Trophoblast cell (in vitro differentiated cells and primary cell): ENCODE measurements around the gene NMNAT2.

Source experiments
- DNase-seq, 2 donors: peaks; one replicate each; pipeline ENCODE4 v3.0.0-alpha.2; 2016
- H2AFZ ChIP-seq: 2 replicates; pipeline ENCODE4 v1.6.1; 2013; ENCODE audit warnings: low read length, moderate library complexity, mild to moderate bottlenecking; ENCODE audit not compliant: insufficient read depth, poor library complexity
- H2AK5ac ChIP-seq: 2 replicates; pipeline ENCODE4 v1.6.1; 2013; ENCODE audit warnings: mild to moderate bottlenecking, low read length
- H2BK120ac ChIP-seq: 2 replicates; pipeline ENCODE4 v1.6.1; 2013; ENCODE audit warnings: low read length, mild to moderate bottlenecking, moderate library complexity; ENCODE audit not compliant: insufficient read depth, poor library complexity
- H2BK12ac ChIP-seq: 2 replicates; pipeline ENCODE4 v1.6.1; 2013; ENCODE audit warnings: mild to moderate bottlenecking, low read length, moderate library complexity
- H2BK5ac ChIP-seq: 2 replicates; pipeline ENCODE4 v1.6.1; 2013; ENCODE audit warnings: low read length, low read depth, moderate library complexity, mild to moderate bottlenecking; ENCODE audit not compliant: poor library complexity
- H3K14ac ChIP-seq: 2 replicates; pipeline ENCODE4 v1.6.1; 2013; ENCODE audit warnings: mild to moderate bottlenecking, low read length
- H3K18ac ChIP-seq: 2 replicates; pipeline ENCODE4 v1.6.1; 2013; ENCODE audit warnings: mild to moderate bottlenecking, low read length
- H3K23ac ChIP-seq: 2 replicates; pipeline ENCODE4 v1.6.1; 2013; ENCODE audit warnings: low read length
- H3K27ac ChIP-seq: 2 replicates; pipeline ENCODE4 v1.5.1; 2013; ENCODE audit warnings: low read depth, mild to moderate bottlenecking, inconsistent platforms, low read length, moderate library complexity
- H3K27me3 ChIP-seq: 2 replicates; pipeline ENCODE4 v1.6.1; 2013; ENCODE audit warnings: inconsistent platforms, mild to moderate bottlenecking, low read length, moderate library complexity; ENCODE audit not compliant: insufficient read depth
- H3K36me3 ChIP-seq, 2 experiments: 1 replicate in 1 of 2; 2 replicates in 1 of 2; pipeline ENCODE4 v1.6.1; 2013; ENCODE audit warnings: low read length in 2 of 2, mild to moderate bottlenecking in 2 of 2, moderate library complexity in 1 of 2; ENCODE audit not compliant: insufficient read depth in 2 of 2, control insufficient read depth in 1 of 2
- H3K4ac ChIP-seq: 2 replicates; pipeline ENCODE4 v1.6.1; 2013; ENCODE audit warnings: low read depth, mild to moderate bottlenecking, low read length, moderate library complexity
- H3K4me1 ChIP-seq, 2 experiments: 1 replicate in 1 of 2; 2 replicates in 1 of 2; pipeline ENCODE4 v1.6.1; 2013; ENCODE audit warnings: low read length in 2 of 2, mild to moderate bottlenecking in 2 of 2, moderate library complexity in 1 of 2; ENCODE audit not compliant: insufficient read depth in 2 of 2, control insufficient read depth in 1 of 2
- H3K4me2 ChIP-seq: 2 replicates; pipeline ENCODE4 v1.6.1; 2013; ENCODE audit warnings: inconsistent platforms, mild to moderate bottlenecking, low read length, moderate library complexity
- H3K4me3 ChIP-seq: 2 replicates; pipeline ENCODE4 v1.5.1; 2013; ENCODE audit warnings: mild to moderate bottlenecking, low read depth, low read length, inconsistent platforms
- H3K79me1 ChIP-seq: one replicate; pipeline ENCODE4 v1.6.1; 2013; ENCODE audit warnings: low read length
- H3K79me2 ChIP-seq: 2 replicates; pipeline ENCODE4 v1.6.1; 2013; ENCODE audit warnings: low read length, mild to moderate bottlenecking; ENCODE audit not compliant: control insufficient read depth, insufficient read depth, poor library complexity
- H3K9ac ChIP-seq: 2 replicates; pipeline ENCODE4 v1.6.1; 2013; ENCODE audit warnings: mild to moderate bottlenecking, low read length
- H3K9me3 ChIP-seq: 2 replicates; pipeline ENCODE4 v1.6.1; 2013; ENCODE audit warnings: low read depth, mild to moderate bottlenecking, control low read depth, inconsistent platforms, low read length; ENCODE audit not compliant: insufficient read depth
- H4K12ac ChIP-seq: 2 replicates; pipeline ENCODE4 v1.6.1; 2013; ENCODE audit warnings: low read depth, mild to moderate bottlenecking, low read length, moderate library complexity
- H4K8ac ChIP-seq: 2 replicates; pipeline ENCODE4 v1.6.1; 2013; ENCODE audit warnings: low read depth, mild to moderate bottlenecking, low read length, moderate library complexity
- H4K91ac ChIP-seq: one replicate; pipeline ENCODE4 v1.6.1; 2013; ENCODE audit warnings: low read depth, mild to moderate bottlenecking, low read length, moderate library complexity
- WGBS: extraction: QIAGEN DNeasy Blood & Tissue Kit; methylation state at CpG from one replicate; pipeline ENCODE4 v1.1.7; 2013; ENCODE audit warnings: missing lambda C conversion rate; ENCODE audit not compliant: insufficient read length, insufficient coverage; ENCODE audit errors: extremely low coverage; 5-methylcytosine and 5-hydroxymethylcytosine counted together

Gene NMNAT2

GRCh38 chr1:183365676-183366075 lies 52.5 kb downstream of the NMNAT2 start:
- Histone ChIP-seq H3K4me2 (no peak overlapping the region), H3K9me3 (no peaks in the 10 kb centered on the region)

GRCh38 chr1:183365093-183365492 lies 53.1 kb downstream of the NMNAT2 start:
- no peak overlapping the region for H3K14ac ChIP-seq
- no CpG with 5 or more reads among the region's 4 CpGs for WGBS
- no peak overlapping the region for H2AFZ ChIP-seq
- H3K4me1 ChIP-seq = peaks cover 3 to 4% of the 10 kb centered on the region in 2 experiments
- no peak overlapping the region for H2BK12ac ChIP-seq
- H3K4ac ChIP-seq = no peak overlapping the region
- no peaks in the 10 kb centered on the region for H3K27me3 ChIP-seq
- no peak overlapping the region for H3K4me3 ChIP-seq
- no peak overlapping the region for H3K23ac ChIP-seq
- peaks cover under 1% of the 10 kb centered on the region for H3K79me1 ChIP-seq
- no peak overlapping the region for H3K18ac ChIP-seq
- no peak overlapping the region for H3K9ac ChIP-seq
- no peaks in the 10 kb centered on the region for H3K9me3 ChIP-seq
- no peak overlapping the region for H2BK120ac ChIP-seq
- H3K4me2 ChIP-seq = no peak overlapping the region
- H2AK5ac ChIP-seq = no peak overlapping the region
- H4K12ac ChIP-seq = no peak overlapping the region
- H2BK5ac ChIP-seq = no peak overlapping the region
- no peak overlapping the region for H4K91ac ChIP-seq
- no peak for DNase-seq
- H3K27ac ChIP-seq = no peak overlapping the region
- H3K79me2 ChIP-seq = no peaks in the 10 kb centered on the region
- no peaks in the 10 kb centered on the region for H3K36me3 ChIP-seq
- no peak overlapping the region for H4K8ac ChIP-seq

More at GRCh38 chr1:183365676-183366075, 52.5 kb downstream of the NMNAT2 start:
- Histone ChIP-seq H3K9ac (no peak overlapping the region), H3K4me1 (peaks cover 9% of the 10 kb centered on the region in 2 experiments), H3K14ac (no peak overlapping the region), H3K4ac (no peak overlapping the region), H4K91ac (no peak overlapping the region), H2BK12ac (no peak overlapping the region), H4K12ac (no peak overlapping the region), H2AK5ac (no peak overlapping the region), H2BK5ac (no peak overlapping the region), H3K36me3 (no peaks in the 10 kb centered on the region), H3K79me1 (peaks cover 2% of the 10 kb centered on the region), H3K27ac (no peak overlapping the region), H3K4me3 (no peak overlapping the region), H3K79me2 (no peaks in the 10 kb centered on the region), H3K23ac (no peak overlapping the region), H2AFZ (no peak overlapping the region), H3K18ac (no peak overlapping the region), H3K27me3 (no peaks in the 10 kb centered on the region), H4K8ac (no peak overlapping the region), H2BK120ac (no peak overlapping the region)
- DNase-seq = no peak
- WGBS = no CpG with 5 or more reads among the region's 2 CpGs

- H3K4ac ChIP-seq = no peak overlapping the region
- no peak overlapping the region for H2AFZ ChIP-seq
- no peak overlapping the region for H4K8ac ChIP-seq
- no peaks in the 10 kb centered on the region for H3K79me1 ChIP-seq
- no peaks in the 10 kb centered on the region for H3K36me3 ChIP-seq
- no CpG with 5 or more reads among the region's 3 CpGs for WGBS
- H3K18ac ChIP-seq = no peak overlapping the region
- no peaks in the 10 kb centered on the region for H3K79me2 ChIP-seq
- H3K4me1 ChIP-seq = no peaks in the 10 kb centered on the region
- H2BK12ac ChIP-seq = no peak overlapping the region
- H2BK5ac ChIP-seq = no peak overlapping the region
- no peak overlapping the region for H4K91ac ChIP-seq
- no peak overlapping the region for H3K4me3 ChIP-seq
- peak; percentile 53 to 90 for DNase-seq
- no peak overlapping the region for H2AK5ac ChIP-seq
- no peak overlapping the region for H3K4me2 ChIP-seq
- H3K9ac ChIP-seq = no peak overlapping the region
- no peak overlapping the region for H2BK120ac ChIP-seq
- H3K27ac ChIP-seq = no peak overlapping the region
- no peaks in the 10 kb centered on the region for H3K9me3 ChIP-seq
- H3K23ac ChIP-seq = no peak overlapping the region
- H3K14ac ChIP-seq = no peak overlapping the region
- no peaks in the 10 kb centered on the region for H3K27me3 ChIP-seq
- H4K12ac ChIP-seq = no peak overlapping the region
Measured at GRCh38 chr1:183363972-183364371, 54.2 kb downstream of the NMNAT2 start.

GRCh38 chr1:183361081-183361480 lies 57.1 kb downstream of the NMNAT2 start:
- no CpG with 5 or more reads among the region's 4 CpGs for WGBS
- Histone ChIP-seq H2AFZ (no peak overlapping the region), H3K79me2 (no peaks in the 10 kb centered on the region), H2BK120ac (no peak overlapping the region), H3K4me3 (no peak overlapping the region), H3K9me3 (no peaks in the 10 kb centered on the region), H3K23ac (no peak overlapping the region), H2AK5ac (no peak overlapping the region), H2BK5ac (no peak overlapping the region), H3K14ac (no peak overlapping the region), H3K4ac (no peak overlapping the region), H3K4me1 (no peaks in the 10 kb centered on the region), H4K12ac (no peak overlapping the region), H4K8ac (no peak overlapping the region), H3K18ac (no peak overlapping the region), H3K4me2 (no peak overlapping the region), H3K9ac (no peak overlapping the region), H3K79me1 (no peaks in the 10 kb centered on the region), H3K27ac (no peak overlapping the region), H2BK12ac (no peak overlapping the region), H3K27me3 (no peaks in the 10 kb centered on the region), H3K36me3 (no peaks in the 10 kb centered on the region), H4K91ac (no peak overlapping the region)
- no peak for DNase-seq
